ENCODE results near the gene LANCL3.
"Not testable (repeated sequence)": the region's sequence is repeated elsewhere in the genome, so short reads cannot be mapped to it uniquely, and the experiment has no call there.

DNA sequence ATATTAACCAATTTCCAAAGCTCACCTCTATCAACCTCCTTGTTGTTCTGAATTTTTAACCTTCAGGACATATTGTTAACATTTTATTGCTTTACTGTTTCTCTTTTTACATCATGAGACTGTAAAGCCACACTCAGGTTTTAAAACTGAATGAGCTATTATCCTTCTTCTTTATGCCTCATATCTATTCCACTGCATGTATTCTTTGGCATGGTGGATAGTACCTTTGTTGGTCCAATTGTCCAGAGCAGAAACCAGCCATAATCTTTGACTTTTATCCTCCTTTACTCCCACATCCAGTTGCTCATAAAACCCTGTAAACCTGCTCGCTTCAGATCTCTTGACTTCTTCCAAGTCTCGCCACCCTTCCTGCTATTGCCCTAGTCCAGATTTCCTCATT is 6.2 kb upstream of the LANCL3 start:
- TF ChIP-seq EZH2 (IDR thresholded peaks at IDR 0.05; ENCODE audit: borderline replicate concordance, low read length); CTCF (conservative IDR thresholded peaks at IDR 0.05 in 1 of 2, IDR thresholded peaks at IDR 0.05 in 1 of 2; ENCODE audit: extremely low read depth in 1 of 2, insufficient read depth in 1 of 2, low read depth in 1 of 2, low read length in 2 of 2): not testable (repeated sequence)

Measured in mammary epithelial cell (primary cell).